Lower leg skin (tissue), 4 donors: ENCODE data around the gene SMO. TPM values are rescaled to one million over a fixed set of nuclear protein-coding genes. Genes with fewer than 3 reads are reported as not detected.

ENCODE experiments used
- DNase-seq, 2 donors: peaks; one replicate each; pipeline ENCODE4 v3.0.0-alpha.2; 2019; ENCODE audit warnings: low spot score in 2 of 2
- H3K4me3 ChIP-seq: fragments of 200-600 bp; sonication (generic); 2 replicates; pipeline ENCODE4 v1.5.1; 2017; ENCODE audit warnings: mild to moderate bottlenecking, low read depth; ENCODE audit not compliant: poor library complexity, severe bottlenecking
- CTCF ChIP-seq, 3 donors: fragments of 450-650 bp; IDR thresholded peaks; one replicate each; pipeline ENCODE4 v1.5.1; 2016; ENCODE audit warnings: antibody characterized with exemption in 3 of 3, mild to moderate bottlenecking in 3 of 3, moderate library complexity in 2 of 3
- POLR2A ChIP-seq, 2 donors: fragments of 450-650 bp; IDR thresholded peaks; one replicate each; pipeline ENCODE4 v1.6.1; 2016 to 2017; ENCODE audit warnings: antibody characterized with exemption in 2 of 2, mild to moderate bottlenecking in 1 of 2, moderate library complexity in 1 of 2
- WGBS, 2 donors: methylation state at CpG; one replicate each; pipeline ENCODE4 v1.1.5; 2018; 5-methylcytosine and 5-hydroxymethylcytosine counted together
- intact Hi-C: fragments of 100-400 bp; cut with DNase I; formaldehyde crosslinking; loops from one replicate; pipeline ENCODE4 v1.15.0; 2023; ENCODE audit warnings: low total_unique reads
- total RNA-seq, 4 donors: library from RNA; depleted of rRNA; stranded (reverse); fragments of >200 nt; gene quantifications; one replicate each; pipeline ENCODE4 v1.1.0, GENCODE V29; 2016

The SMO gene
- total RNA-seq, 4 donors from 2014 or later, result 9.7 to 19.4 (median 14.7) TPM

- TF ChIP-seq POLR2A (IDR thresholded peaks at IDR 0.05), result no peak
- no peak for TF ChIP-seq CTCF (IDR thresholded peaks at IDR 0.05)
- 0 to 1% methylated on average over 59 to 63 of the region's 63 CpGs for WGBS, 2 donors
- intact Hi-C loops, result no loop called here
Measured at GRCh38 chr7:129224251-129225205, 36.1 kb downstream of the SMO start, which contains the start of gene AHCYL2. Gene AHCYL2 (plus strand): TSS chr7:129225030.

GRCh38 chr7:129225206-129225930 is 36.9 kb downstream of the SMO start:
- DNase-seq, result peak; percentile 33 to 93
- peak overlapping the region; percentile 68 for H3K4me3 ChIP-seq
- intact Hi-C loops, result no loop called here
- 0% methylated on average over 23 to 38 of the region's 60 CpGs for whole genome bisulfite sequencing, 2 donors
- no peak for TF ChIP-seq CTCF (IDR thresholded peaks at IDR 0.05)
- no peak for TF ChIP-seq POLR2A (IDR thresholded peaks at IDR 0.05)

More at GRCh38 chr7:129224251-129225205, 36.1 kb downstream of the SMO start, which contains the start of gene AHCYL2:
- H3K4me3 ChIP-seq, result peak within 1 kb of the TSS; percentile 68
- DNase-seq, result peak; percentile 97 to 99

GRCh38 chr7:129225931-129226572 is 37.6 kb downstream of the SMO start:
- intact Hi-C loops, result no loop called here
- 16 to 17% methylated on average over 11 of the region's 11 CpGs for WGBS, 2 donors
- H3K4me3 ChIP-seq, result peak overlapping the region; percentile 68
- TF ChIP-seq POLR2A (IDR thresholded peaks at IDR 0.05) (no peak), CTCF (IDR thresholded peaks at IDR 0.05) (no peak)
- DNase-seq, result no peak

- H3K4me3 ChIP-seq, result no peak overlapping the region
- TF ChIP-seq CTCF (IDR thresholded peaks at IDR 0.05), result no peak
- no peak for TF ChIP-seq POLR2A (IDR thresholded peaks at IDR 0.05)
- 52 to 54% methylated on average over 4 of the region's 4 CpGs for WGBS, 2 donors
- no peak for DNase-seq
- intact Hi-C loops, result no loop called here
Measured at GRCh38 chr7:129227646-129228578, 39.5 kb downstream of the SMO start.

GRCh38 chr7:129228633-129229032 is 40.2 kb downstream of the SMO start:
- TF ChIP-seq POLR2A (IDR thresholded peaks at IDR 0.05) (no peak), CTCF (IDR thresholded peaks at IDR 0.05) (no peak)
- intact Hi-C loops, result no loop called here
- H3K4me3 ChIP-seq, result no peak overlapping the region
- WGBS, 2 donors, result 52 to 67% methylated on average over 2 of the region's 2 CpGs
- no peak for DNase-seq
